ENCODE data around the gene DCLK1.

- TF ChIP-seq CTCF (IDR thresholded peaks at IDR 0.05) = no peak
- no peak for TF ChIP-seq POLR2A (IDR thresholded peaks at IDR 0.05)
- TF ChIP-seq POLR2AphosphoS5 (IDR thresholded peaks at IDR 0.05; ENCODE audit: insufficient read depth in 1 of 2, low read depth in 1 of 2) = no peak
These were observed 495 bp downstream of the DCLK1 start for GRCh38 chr13:36130552-36131221.

Measured in vagina (tissue), 2 donors.